ENCODE data around the gene ETNK2. TPM values are rescaled to one million over a fixed set of nuclear protein-coding genes. Genes with fewer than 3 reads are reported as not detected.

ETNK2 gene
- total and polyA plus RNA-seq, 2 of the 8 experiments (the other 6 are each of a cell fraction or from before 2014, with no cell fraction given) = 20.1 to 26.7 TPM

GRCh38 chr1:204134103-204134502, 17.7 kb downstream of the ETNK2 start:
- Histone ChIP-seq H3K23ac (ENCODE audit: insufficient read length) (no peak overlapping the region), H4K91ac (replicated peaks; ENCODE audit: insufficient read length, low read length) (no peak overlapping the region), H2BK12ac (ENCODE audit: low read depth, low read length) (no peak overlapping the region), H4K5ac (ENCODE audit: insufficient read length, low read depth, low read length) (no peak overlapping the region), H3K4me2 (ENCODE audit: insufficient read depth in 1 of 2, low read depth in 2 of 2, low read length in 2 of 2) (no peak overlapping the region), H3K18ac (ENCODE audit: extremely low read depth, low read length) (no peak overlapping the region), H3K4ac (replicated peaks; ENCODE audit: insufficient read length, low read depth, low read length) (no peak overlapping the region), H2AK5ac (ENCODE audit: low read depth, low read length) (no peak overlapping the region), H2BK5ac (ENCODE audit: low read depth, low read length) (no peak overlapping the region), H3K27ac (ENCODE audit: low read depth, low read length) (no peak overlapping the region), H3K27me3 (replicated peaks in 1 of 4; ENCODE audit: control insufficient read depth in 3 of 4, extremely low read depth in 1 of 4, insufficient read depth in 3 of 4, low read length in 3 of 4) (no peaks in the 10 kb centered on the region; a peak in 1 of 7 replicates), H3K4me3 (ENCODE audit: extremely low read depth in 1 of 4, insufficient read depth in 2 of 4, low read depth in 3 of 4, low read length in 4 of 4) (no peak overlapping the region), H3K79me2 (ENCODE audit: control insufficient read depth in 1 of 2, insufficient read depth in 2 of 2, low read length in 2 of 2) (no peaks in the 10 kb centered on the region), H3K14ac (ENCODE audit: insufficient read length) (no peak overlapping the region), H2BK20ac (ENCODE audit: low read length) (no peak overlapping the region), H4K8ac (ENCODE audit: extremely low read depth, insufficient read depth, low read length) (no peak overlapping the region; the same call in 1 of the 2 replicates), H3K36me3 (ENCODE audit: control insufficient read depth in 2 of 4, insufficient read depth in 4 of 4, low read length in 3 of 4) (no peaks in the 10 kb centered on the region; a peak in 1 of 8 replicates), H4K20me1 (replicated peaks in 1 of 2; ENCODE audit: control insufficient read depth in 1 of 2, insufficient read depth in 2 of 2, low read length in 2 of 2) (peaks cover 2% of the 10 kb centered on the region in 2 experiments), H2AFZ (ENCODE audit: low read length) (no peak overlapping the region), H3K9ac (replicated peaks in 1 of 4; ENCODE audit: extremely low read depth in 1 of 4, low read depth in 3 of 4, low read length in 3 of 4) (no peak overlapping the region), H3K56ac (replicated peaks; ENCODE audit: insufficient read length, low read depth, low read length) (no peak overlapping the region), H2BK15ac (ENCODE audit: low read length) (no peak overlapping the region), H2BK120ac (replicated peaks; ENCODE audit: low read depth, low read length) (no peak overlapping the region), H3K23me2 (ENCODE audit: low read depth, low read length) (no peaks in the 10 kb centered on the region), H3K9me3 (ENCODE audit: insufficient read depth in 2 of 2, low read depth in 1 of 2, low read length in 1 of 2) (no peaks in the 10 kb centered on the region), H3K4me1 (replicated peaks in 1 of 4; ENCODE audit: control insufficient read depth in 3 of 4, insufficient read depth in 4 of 4, low read length in 3 of 4) (peaks cover 0 to 12% (median 6%) of the 10 kb centered on the region in 4 experiments; a peak in 6 of 7 replicates), H3K79me1 (ENCODE audit: low read depth, low read length) (no peaks in the 10 kb centered on the region; the same call in 1 of the 2 replicates)
- FAIRE-seq (no peak), DNase-seq (ENCODE audit: low read depth in 1 of 2, low spot score in 2 of 2) (no peak)
- TF ChIP-seq POLR2A (IDR thresholded peaks at IDR 0.05; ENCODE audit: control extremely low read depth in 1 of 2, low read depth in 2 of 2, low read length in 2 of 2) = peak in 1 of 2 experiments; percentile 59; a peak in 1 of 3 replicates
- no peak for TF ChIP-seq TAF7 (optimal IDR thresholded peaks at IDR 0.05; ENCODE audit: borderline replicate concordance, low read depth, low read length)
- WGBS, 2 experiments (ENCODE audit: extremely low coverage in 1 of 2, insufficient coverage in 1 of 2, insufficient read length in 1 of 2, insufficient replicate concordance in 2 of 2, low coverage in 1 of 2, low lambda C conversion rate in 2 of 2, missing lambda C conversion rate in 1 of 2) = 85% methylated on average over 11 of the region's 11 CpGs; no CpG with 5 or more reads in 1 of the 2 experiments
- POLR2A ChIA-PET (ENCODE audit: partially characterized antibody) = interaction anchor here (0.6 to 5.4 kb wide), 5 partner anchors 11 to 271 kb away, joined by 3 to 28 read pairs (median 4); partner anchors contain the start of gene SOX13
- CTCF ChIA-PET (ENCODE audit: partially characterized antibody) = interaction anchor here (1.2 to 11.3 kb wide), 4 partner anchors 28 to 264 kb away, joined by 3 to 261 read pairs (median 4); no protein-coding TSS in a partner anchor
